ENCODE data around the gene LRP1.
"Not testable (repeated sequence)": the region's sequence is repeated elsewhere in the genome, so short reads cannot be mapped to it uniquely, and the experiment has no call there.

Gene LRP1

GRCh38 chr12:57112492-57113294 is 15.6 kb upstream of the LRP1 start:
- DNase-seq (ENCODE audit: low read depth): no peak

GRCh38 chr12:57116580-57117281 is 11.6 kb upstream of the LRP1 start:
- no peak for DNase-seq (ENCODE audit: low read depth)

DNA sequence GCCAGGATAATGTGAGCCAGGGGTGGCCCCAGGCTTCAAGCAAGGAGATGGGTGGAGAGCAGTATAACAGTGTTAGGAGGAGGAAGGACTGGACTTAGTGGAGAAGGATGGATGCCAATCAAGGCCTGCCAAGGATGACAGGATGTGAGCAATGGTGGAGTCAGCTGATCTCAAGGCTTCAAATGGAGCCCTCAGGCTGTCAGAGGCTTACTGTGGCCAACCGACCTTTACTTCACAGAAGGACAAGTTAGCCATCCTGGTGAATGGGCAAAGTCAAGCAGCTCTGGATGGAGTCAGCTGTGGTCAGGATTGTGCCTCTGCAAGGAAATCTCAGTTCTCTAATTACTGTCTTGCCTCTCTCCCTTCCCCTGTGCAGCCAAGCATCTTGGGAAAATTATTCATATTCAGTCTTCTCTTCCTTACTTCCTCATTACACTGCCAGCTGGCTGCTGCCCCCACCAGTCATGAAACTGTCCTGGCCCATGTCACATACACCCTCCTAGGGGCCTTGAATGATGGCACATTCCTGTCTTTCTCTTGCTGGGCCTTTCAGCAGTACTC is 9.5 kb upstream of the LRP1 start:
- DNase-seq (ENCODE audit: low read depth): no peak

- DNase-seq (ENCODE audit: low read depth): no peak
These were observed 8.8 kb upstream of the LRP1 start for GRCh38 chr12:57119294-57120085.

GRCh38 chr12:57120718-57121117 is 7.6 kb upstream of the LRP1 start:
- not testable (repeated sequence) for DNase-seq (ENCODE audit: low read depth)

DNA sequence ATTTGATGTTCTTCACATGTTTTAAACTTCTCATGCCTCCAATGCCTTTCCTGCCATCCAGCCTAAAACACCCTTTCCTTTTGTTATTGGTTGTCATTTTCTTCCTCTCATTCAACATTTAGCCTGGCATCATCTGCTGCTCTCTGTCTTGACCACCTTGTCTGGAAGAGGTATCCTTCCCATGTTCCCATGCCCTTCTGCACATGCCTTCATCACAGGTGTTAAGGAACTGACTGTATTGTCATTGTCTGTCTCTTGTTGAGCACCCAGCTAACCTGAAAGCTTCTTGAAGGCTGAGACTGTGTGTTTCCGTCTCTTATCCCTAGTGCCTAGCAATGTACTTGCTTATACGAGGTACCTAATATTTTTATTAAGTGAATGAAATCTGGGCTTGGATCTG is 4.5 kb upstream of the LRP1 start:
- DNase-seq (ENCODE audit: low read depth): no peak

DNA sequence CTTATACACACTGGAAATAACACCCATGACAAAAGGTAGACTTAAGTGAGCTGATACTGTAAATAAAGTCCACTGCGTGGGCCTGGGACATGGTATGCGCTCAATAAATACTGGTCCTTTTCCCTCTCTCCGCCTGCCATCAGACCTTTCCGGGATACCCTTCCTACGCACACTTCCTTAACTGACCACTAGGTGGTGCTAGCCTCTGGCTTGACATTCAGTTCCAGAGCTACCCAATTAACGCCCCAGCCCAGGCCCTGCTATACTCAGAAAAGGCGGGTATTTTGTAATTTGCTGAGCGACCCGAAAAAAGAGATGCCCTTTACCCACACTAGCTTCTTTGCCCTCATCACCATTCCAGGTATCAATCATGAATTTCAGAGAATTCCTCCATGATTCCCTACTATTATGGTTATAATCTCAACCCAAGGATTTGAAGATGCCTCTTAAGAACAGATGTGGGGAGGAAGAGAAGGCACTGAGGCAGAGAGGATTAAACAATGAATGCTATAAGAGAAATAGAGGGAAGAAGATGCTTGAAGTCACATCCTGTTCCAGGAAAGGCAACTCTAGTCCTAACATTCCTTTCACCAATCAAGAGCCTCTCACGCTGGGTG is 3.9 kb upstream of the LRP1 start:
- DNase-seq (ENCODE audit: low read depth): peak; percentile 60

- DNase-seq (ENCODE audit: low read depth): no peak
These were observed 2.2 kb upstream of the LRP1 start for GRCh38 chr12:57126061-57126460.

DNA sequence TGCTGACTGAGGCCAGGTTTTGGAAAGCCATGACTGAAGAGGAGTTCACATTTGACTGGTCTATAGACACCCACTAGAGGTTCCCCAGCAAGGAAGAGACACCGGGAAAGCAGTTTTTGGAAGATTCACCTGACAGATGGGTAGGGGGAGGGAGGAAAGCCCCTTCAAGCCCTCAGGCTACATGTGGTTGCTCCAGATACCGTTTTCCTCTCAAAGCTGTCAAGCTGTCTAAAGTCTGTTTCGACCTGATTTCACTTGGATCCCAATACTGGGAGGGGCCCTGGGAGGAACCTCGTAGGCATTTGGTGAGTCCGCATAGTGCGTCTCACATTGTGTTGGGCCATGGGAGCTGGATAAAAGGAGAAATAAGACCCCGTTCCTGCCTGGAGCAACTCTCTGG is 1.7 kb upstream of the LRP1 start:
- no peak for DNase-seq (ENCODE audit: low read depth)

DNA sequence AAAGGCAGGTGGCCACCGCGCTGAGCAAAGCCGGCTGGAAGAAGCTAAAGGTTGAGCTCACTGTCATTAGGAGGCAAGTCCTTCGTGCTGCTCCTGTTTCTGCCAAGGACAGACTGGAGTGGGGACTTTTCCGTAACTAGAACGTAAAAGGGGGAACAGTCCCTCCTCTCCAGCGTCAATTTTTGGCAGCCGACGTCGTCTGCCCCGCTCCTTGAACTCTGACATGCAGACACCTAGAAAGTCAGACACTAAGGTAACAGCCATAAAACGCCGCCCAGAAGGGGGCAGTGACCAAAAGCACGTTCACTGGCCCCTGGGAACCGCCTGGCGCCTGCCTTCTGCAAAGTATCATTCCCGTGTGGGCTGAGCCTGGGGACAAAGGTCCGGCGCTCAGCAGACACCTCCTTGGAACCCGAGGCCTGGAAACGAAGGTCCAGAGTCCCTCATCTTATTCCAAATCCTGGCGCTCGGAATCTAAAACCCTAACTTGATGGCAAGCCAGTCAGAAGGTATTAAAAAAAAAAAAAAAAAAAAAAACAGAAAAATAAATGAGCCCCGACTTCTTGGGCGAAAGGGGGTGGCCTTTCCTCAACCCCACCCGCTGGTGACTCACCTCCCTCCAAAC is 1.1 kb upstream of the LRP1 start:
- no peak for DNase-seq (ENCODE audit: low read depth)

GRCh38 chr12:57128519-57129247 is 400 bp downstream of the LRP1 start:
- no peak for DNase-seq (ENCODE audit: low read depth)

GRCh38 chr12:57129321-57129842 is 1.1 kb downstream of the LRP1 start:
- DNase-seq (ENCODE audit: low read depth): no peak

DNA sequence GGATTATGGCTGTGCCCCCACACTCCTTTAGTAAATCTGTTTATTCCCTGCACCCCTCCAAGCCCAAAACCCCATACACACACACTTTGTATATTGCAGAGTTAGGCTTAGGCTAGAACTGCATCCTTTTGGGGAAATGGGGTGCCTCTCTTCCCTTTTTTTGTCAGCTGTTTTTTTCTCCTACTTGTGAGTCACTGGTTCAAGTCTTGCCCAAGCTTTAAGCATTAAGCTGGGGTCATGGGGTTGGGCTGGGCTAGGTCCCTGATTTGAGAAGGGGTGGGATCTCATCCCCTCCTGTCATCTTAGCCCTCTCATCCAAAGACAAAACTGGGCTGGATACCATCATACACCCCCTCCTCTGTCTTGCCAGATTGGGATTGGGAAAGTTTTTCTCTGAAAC is 1.6 kb downstream of the LRP1 start:
- DNase-seq (ENCODE audit: low read depth): no peak

- no peak for DNase-seq (ENCODE audit: low read depth)
These were observed 2.7 kb downstream of the LRP1 start for GRCh38 chr12:57130941-57131340.

DNA sequence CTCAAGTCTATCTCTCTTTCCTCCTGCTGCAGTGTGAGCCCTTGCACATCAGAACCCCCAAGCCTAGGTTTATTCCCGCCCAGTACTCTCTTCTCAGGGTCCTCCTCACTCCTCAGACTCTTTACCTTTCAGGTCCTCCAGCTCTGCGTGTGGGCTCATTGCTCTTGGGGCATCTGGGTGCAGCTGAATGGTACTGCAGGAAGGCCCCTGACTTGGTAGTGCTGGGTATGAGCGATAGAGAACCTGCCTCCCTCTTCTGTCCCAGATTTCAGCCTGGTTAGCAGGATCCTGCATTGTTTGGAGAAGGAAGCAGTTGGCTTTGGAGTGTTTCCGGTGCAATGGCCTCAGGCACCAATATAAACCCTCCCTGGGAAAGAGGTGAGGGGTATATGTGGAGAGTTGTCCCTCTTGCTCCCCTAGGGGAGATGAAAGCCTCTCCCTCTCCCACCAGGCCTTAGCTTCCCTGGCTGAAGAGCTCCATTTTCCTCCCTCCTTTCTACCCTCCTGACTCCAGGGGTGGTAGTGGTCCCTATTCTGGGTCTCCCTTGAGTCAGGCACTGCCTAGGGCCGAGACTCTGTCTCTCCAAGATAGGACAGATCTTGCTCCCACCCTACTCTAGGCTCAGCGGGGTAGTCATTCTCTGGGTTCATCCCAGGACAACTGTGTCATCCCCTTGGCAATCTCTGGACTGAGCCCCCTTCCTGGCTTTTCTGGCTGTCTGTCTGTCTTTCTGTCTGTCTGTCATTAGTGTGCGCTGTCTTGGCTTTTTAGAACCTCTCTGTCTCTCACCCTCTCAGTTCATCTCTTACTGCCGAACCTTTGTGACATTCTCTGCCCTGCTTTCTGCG is 3.8 kb downstream of the LRP1 start:
- DNase-seq (ENCODE audit: low read depth): no peak

DNA sequence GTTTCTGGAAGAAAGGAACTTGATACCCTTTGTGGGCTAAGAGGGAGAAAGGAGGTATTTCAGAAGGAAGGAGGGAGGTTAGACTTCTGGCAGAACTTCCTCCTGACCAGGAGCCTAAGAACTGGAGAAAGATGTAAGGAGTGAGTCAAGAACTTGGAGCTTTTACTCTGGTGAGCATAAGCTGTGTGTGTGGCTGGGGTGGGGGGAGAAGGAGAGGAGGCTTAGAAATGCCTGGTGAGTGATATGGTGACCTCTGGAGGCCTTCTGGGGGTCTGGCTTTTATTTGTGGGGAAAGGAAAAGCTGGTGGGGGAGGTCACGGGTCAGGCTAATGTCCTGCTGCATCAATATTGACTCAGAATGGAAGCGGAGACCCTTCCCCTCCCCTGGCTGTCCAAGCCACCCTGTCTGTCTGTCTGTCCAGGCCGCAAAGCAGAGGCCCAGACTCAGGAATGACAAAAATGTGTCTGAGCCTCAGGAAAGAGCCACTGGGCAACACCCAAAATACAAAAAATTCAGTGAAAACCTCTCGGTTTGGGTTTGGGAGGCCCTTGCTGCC is 4.8 kb downstream of the LRP1 start:
- DNase-seq (ENCODE audit: low read depth): no peak

DNA sequence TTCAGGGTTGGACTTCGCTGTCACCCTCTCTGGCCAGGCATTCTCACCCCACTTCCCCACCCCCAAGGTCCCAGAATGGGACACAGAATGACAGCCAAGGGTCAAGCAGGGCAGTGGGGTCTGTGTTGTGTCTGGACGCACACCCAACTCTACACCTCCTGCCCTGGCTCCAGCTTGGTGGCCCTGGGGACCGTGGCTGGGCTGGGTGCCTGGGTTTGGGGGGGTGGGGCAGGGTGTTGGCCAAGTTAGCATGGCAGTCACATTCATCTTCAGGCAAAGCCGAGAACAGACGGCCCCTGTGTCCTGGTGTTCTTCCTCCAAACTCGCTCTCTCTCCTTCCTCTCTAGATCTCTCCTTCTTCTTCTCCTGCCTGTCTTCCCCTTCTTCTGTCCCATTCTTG is 5.6 kb downstream of the LRP1 start:
- no peak for DNase-seq (ENCODE audit: low read depth)

DNA sequence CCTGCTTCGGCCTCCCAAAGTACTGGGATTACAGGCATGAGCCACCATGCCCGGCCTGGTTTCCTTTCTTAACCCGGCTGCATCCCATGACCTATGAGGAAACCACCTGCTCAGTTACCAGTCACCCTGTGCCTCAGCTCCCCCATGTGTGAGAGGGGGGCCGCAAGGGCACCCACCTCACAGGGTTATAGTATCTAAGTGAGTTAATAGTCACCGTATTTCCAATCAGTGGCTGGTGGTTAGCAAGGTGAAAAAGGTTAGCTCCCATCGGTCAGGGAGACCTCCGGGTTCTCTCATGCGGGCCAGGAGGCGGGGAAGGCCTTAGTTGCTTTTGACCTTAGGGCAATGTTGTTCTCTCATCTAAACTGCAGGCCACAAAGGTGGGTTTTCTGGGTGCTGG is 6.7 kb downstream of the LRP1 start:
- DNase-seq (ENCODE audit: low read depth): no peak

DNA sequence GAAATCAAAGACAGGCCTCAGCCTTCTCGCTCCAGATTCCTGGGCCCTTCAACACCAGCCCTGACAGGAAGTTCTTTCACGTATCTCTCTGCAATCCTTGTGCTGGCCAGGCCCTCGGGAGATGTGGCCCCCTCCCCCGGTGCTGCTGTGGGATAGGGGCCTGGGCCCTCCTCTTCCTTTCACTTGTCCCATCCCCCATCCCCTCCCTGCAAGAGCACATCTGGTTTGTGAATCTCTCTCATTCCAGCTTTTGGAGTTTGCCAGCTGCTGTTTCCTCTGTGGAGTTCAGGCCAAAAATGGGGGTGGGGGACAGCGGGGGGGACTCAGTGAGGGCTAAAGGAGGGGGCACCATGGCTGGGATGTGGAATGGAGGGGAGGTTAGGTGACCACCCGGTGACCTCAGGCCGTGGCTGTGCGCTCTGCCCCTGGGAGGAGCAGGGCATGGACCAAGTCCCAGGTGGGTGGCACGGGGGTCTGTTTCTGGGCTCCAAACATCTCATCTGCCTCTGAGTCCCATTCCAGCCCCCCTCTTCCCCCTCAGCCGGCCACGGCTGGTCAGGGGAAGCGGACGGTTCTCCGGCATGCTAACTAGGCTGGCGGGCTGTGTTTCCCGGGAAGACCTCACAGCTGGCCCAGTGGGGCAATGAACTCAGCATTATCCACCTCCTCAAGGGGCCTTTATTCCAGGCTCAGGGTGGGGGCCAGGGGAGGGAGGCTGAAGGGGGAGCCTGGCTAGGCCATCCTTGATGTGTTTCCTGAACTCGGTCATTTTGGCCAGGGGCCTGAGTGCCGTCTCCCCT is 7.4 kb downstream of the LRP1 start:
- no peak for DNase-seq (ENCODE audit: low read depth)
